GM18951 (cell line): Measurements from ENCODE around the gene CEP164.
"Not testable (repeated sequence)": the region's sequence is repeated elsewhere in the genome, so short reads cannot be mapped to it uniquely, and the experiment has no call there.

Experiments used
- POLR2A ChIP-seq: IDR thresholded peaks from 4 replicates; pipeline ENCODE4 v1.6.1; 2011; ENCODE audit warnings: mild to moderate bottlenecking; ENCODE audit not compliant: insufficient read length, insufficient read depth; ENCODE audit errors: extremely low read depth
- in situ Hi-C: fragments of 300-500 bp; cut with MboI; formaldehyde crosslinking; loops from one replicate; pipeline ENCODE4 v1.12.0; 2022; ENCODE audit warnings: low sequenced_read_pairs, mixed read lengths, inconsistent platforms; ENCODE audit not compliant: unreplicated experiment

Gene CEP164

DNA sequence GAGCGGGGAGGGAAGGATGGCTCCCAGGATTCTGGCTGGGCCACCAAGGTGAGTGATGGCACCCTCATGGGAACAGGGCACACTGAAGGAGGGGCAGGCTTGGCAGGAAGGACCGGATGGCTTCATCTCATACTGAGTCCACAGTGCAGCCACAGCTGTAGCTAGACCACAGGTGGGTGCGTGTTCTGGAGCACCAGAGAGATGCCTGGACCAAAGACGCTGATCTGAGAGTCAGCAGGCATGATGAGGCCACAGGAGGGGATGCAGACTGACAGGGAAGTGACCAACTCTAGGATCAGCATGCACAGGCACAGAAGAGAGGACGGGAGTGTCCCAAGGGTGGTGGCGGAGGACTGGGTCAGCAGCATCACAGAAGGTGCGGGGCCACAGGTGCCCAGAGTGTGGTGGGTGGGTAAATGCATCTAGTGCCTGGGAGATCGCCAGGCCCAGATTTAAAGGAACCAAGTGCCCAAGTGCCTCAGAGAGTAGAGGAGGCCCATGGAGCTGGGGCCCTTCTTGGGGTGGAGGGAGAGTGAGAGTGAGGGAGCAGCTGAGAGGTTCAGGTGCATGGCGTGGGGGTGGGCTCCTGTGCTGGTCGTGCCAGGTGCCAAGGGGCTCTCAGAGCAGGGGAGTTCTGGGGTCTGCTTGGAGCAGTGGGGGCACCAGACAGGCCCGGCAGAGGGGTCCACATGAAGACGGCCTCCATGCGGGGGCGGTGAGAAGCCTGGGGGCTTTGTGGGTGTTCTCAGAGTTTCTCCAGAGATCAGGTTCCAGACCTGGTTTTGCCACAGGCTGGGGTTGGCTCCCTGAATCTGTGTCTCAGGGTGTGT is 113.7 kb downstream of the CEP164 start:
- in situ Hi-C loops: no loop called here
- TF ChIP-seq POLR2A: no peak

DNA sequence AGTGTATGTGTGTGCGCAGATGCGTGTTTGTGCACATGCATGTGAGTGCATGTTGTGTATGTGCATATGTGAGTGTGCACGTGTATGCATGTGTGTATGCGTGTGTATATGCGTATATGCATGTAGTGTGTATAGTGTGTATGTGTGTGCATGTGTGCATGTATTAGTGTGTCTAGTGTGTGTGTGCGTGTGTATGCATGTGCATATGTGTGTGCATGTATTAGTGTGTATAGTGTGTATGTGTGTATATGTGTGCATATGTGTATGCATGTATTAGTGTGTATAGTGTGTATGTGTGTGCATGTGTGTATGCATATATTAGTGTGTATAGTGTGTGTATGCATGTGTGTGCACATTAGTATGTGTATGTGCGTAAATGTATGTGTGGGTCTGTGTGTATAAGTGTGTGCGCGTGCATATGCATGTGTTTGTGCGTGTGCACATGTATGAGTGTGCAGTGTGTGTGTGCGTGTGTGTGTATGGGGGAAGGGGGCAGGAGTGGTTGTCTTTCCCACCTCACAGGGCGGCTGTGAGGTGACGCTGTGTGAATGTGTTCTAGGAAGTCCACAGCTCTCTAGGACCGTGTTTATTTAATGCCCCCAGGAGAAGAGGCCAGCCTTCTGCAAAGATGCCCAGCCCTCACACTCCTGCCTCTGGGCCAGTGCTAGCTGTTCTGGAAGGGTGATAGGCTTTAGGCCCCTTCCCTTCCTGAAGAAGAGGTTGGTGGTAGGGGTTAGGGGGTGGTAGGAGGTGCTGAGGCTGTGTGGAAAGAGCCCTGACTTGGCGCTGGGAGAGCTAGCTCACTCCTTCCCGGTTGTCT is 114.6 kb downstream of the CEP164 start:
- TF ChIP-seq POLR2A: no peak
- in situ Hi-C loops: no loop called here

DNA sequence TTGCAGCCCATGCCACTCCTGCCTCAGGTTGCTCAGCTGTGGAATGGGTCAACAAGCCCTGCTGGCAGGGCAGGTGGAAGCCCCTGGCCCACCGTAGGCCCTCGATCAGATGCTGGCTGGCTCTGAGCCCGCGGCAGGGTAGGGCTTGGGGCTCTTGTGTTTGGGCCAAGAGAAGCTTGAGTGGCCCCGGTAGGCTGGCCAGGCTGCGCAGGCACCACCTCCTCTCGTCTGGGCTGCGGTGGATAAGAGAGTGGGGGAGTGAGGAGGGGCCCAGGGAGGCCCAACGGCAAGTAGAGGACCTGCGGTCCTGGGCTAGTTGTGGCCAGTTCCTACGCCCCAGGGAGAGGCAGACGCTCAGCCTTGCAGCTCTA is 115.2 kb downstream of the CEP164 start:
- no peak for TF ChIP-seq POLR2A
- in situ Hi-C loops: no loop called here

DNA sequence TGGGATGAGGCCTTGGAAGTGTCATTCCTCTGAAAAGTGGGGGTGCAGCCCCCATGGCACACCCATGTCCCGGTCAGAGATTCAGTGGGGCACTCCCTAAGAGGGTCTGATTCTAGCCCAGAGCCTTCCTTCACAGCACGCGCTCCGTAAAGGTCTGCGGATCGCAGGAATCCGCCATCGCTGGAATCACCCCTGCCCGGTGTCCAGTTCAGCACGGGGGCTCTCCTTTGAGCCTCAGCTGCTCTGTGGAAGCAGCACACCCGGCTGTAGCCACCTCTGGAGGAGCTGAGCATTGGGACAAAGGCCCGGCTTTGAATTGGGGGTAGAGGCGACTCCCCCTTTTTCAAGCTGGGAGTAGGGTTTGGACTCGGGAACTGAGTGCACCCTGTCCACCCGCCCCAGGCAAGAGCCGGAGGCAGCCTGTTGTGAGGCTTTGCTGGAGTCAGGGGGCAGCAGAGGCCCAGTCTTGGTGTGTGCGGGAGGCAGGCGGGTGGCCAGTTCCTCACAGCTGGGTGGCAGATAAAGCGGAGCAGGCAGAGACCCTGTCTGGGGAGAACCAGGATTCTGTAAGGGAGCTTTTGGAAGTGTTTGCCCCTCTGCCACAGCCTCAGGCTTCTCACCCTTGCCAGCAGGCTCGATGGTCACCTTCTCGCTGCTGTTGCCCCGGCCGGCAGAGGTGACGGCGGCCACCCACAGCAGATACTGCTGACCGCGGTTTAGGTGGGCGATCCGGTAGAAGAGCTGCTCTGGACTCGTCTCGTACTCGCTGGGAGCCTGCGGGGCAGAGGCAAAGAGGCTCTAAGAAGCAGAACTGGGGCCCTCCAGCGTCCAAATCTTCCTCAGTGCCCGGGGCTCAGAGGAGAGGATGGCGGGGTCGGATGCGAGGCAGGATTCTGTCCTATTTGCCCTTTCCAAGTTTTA is 115.9 kb downstream of the CEP164 start:
- in situ Hi-C loops: no loop called here
- no peak for TF ChIP-seq POLR2A

DNA sequence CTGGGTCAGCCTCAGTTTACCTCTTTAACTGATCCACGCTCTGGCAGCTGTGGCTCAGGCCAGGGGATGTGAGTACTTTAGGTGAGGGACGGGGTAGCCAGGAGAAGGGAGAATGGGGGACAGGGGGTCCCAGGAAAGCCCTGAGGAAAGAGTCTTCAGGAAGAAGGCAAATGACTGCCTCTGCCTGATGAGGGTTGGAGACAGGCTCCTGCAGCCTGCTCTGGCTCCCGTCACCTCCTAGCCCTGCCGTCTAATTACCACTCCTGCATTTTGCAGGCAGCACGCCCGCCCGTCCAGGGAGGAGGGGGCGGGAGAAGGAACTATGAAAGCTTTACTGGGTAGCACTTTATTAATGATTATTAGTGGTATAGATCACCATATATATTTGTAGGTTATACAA is 116.6 kb downstream of the CEP164 start:
- in situ Hi-C loops: no loop called here

DNA sequence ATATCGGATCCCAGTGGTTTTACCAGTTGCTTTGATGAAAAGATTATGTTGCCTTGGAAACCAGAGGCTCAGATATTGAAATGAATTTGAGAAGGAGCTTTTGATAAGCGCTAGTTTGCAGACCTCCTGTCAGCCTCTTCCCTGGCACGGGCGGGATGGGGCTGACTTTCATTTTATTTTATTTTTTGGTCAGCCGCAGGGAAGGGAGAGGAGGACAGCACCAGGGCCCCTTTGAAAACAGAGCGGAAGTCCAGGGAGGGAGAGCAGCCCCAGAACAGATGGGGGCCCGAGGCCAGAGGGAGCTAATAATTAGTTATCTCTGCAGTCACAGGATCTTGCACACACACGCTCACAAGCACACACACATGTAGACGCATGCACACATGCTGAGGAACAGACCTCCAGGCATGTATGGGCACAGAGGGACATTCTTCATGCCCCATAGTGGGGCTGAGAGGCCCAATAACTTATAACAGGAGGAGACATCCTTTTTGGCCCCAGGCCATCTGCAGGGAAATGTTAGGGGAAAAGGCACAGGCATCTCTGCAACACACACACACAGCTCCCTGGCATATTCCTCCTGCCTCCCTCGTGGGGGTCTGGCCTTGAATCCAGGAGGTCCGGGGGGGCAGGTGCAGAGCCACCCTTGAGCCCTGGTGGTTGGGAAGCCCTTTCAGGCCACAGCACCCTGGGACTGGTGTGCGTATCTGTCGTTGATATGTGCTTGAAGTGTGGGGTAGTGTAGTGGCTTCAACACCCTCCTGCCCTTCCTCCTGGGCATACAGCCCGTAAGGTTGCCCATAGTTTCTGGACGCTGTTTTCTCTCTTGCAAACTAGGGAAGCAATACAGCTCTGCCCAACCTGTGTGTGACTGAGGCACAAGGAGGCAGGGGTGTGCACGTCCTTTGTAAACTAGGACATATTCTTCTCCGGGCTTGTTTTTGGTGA is 117.3 kb downstream of the CEP164 start:
- in situ Hi-C loops: no loop called here
- TF ChIP-seq POLR2A: no peak

More for the DNA sequence above, 116.6 kb downstream of the CEP164 start:
- TF ChIP-seq POLR2A: no peak

DNA sequence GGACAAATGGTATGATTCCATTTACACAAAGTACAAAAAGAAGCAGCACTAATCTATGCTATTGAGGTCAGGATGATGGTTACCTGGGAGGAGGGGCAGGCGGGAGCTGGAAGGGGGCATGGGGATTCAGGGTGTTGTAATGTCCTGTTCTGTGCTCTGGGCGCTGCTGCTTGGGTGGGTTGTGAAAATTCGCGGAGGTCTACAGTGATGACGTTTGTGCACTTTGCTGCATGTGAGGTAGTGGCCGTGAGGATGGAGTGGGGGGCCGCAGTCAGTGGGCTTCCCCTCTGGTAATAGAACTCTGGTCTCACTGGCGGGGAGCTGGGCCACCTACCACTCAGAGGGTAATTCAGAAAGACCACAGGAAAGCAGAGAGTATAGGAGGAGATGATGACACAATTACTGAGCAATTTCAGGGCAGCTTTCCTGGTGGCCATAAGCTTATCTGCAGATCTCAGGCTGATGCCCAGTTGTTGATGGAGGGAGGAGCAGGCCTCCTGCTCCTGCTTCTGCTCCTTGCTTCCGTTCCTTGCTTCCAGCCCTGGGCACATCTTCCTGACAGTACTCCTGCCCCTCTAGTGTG is 121.5 kb downstream of the CEP164 start:
- TF ChIP-seq POLR2A: no peak
- in situ Hi-C loops: no loop called here

DNA sequence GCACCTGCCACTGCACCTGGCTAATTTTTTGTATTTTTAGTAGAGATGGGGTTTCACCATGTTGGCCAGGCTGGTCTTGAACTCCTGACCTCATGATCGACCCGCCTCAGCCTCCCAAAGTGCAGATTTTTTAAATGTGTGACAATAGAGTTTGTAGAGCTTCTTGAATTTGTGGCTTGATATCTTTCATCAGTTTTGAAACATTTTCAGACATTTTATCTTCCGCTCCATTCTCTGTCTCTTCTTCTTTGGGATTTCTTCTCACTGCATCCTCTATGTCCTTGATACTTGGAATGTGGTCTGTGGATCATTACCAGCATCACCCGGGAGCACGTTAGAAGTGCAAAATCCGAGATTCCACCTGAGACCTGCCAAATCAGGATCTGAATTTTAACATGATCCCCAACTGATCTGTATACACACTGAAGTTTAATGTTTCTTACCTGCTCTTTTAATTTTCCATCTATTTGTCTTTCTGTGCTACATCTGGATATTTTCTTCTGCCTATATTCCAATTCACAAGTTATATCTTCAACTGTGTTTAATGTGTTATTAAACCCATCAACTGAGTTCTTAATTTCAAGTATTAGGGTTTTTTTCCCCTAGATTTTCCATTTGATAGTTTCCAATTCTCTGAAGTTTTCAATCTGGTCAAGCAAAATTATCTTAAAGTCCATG is 126.4 kb downstream of the CEP164 start:
- TF ChIP-seq POLR2A: no peak
- in situ Hi-C loops: no loop called here

DNA sequence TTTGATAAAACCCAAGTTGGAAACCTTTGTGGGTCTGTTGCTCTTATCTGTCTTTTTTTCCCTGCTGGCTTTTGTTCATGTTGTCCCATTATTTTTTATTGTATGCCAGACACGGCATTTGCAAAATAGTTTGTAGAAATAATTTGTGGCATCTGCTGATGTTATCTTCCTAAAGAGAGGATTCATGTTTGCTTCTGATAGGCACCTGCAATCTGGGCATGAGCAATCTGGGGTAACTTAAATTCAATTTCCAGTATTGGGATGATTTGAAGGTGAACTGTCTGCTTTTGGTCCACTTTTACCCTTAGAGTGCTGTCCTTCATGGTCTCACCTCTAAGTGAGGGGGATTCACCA is 126.9 kb downstream of the CEP164 start:
- no peak for TF ChIP-seq POLR2A
- in situ Hi-C loops: no loop called here

DNA sequence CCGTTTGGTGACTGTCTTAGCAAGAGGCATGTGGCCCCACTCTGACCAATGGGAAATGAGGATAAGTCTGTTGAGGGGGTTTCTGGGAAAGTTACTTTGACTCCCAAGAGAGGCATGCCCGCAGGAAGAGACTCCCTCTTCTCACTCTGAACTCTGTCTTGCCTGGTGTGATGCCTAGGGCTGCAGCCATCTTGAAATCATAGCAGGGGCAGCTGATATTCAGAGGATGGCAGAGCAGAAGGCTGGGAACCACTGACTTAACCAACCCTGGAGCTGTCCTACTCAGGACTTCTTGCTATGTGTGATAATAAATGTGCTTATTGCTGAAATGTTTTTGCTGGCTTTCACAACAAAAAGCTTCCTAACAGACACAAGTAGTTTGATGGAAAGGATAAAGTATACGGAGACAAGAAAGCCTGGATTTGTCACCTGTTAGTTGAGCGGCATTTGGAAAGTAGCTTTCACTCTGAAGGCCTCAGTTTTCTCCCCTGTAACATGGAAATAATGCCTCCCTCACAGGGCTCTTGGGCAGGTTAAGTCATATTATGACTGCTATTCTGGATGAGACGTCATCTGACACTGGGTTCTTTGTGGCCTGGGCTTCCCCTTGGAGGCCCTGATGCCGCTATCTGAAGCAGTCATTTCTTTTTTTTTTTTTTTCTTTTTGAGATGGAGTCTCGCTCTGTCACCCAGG is 128.5 kb downstream of the CEP164 start:
- in situ Hi-C loops: no loop called here
- TF ChIP-seq POLR2A: no peak

DNA sequence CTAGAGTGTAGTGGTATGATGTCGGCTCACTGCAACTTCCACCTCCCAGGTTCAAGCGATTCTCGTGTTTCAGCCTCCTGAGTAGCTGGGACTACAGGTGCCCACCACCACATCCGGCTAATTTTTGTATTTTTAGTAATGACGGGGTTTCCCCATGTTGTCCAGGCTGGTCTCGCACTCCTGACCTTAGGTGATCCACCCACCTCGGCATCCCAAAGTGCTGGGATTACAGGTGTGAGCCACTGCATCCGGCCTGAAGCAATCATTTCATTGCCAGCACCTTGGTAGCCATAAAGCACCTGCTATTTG is 129.0 kb downstream of the CEP164 start:
- in situ Hi-C loops: not testable (repeated sequence)
